ENCODE measurements around the gene CMAS.

The CMAS gene

GRCh38 chr12:22032732-22033131 is 13.3 kb upstream of the CMAS start:
- no peak for DNase-seq (ENCODE audit: low read depth, low spot score)
- no peak overlapping the region for H3K4me3 ChIP-seq (ENCODE audit: low read depth, low read length)
- ChIA-PET POLR2A (no interaction called here), CTCF (no interaction called here)
- TF ChIP-seq CTCF (IDR thresholded peaks at IDR 0.05; ENCODE audit: insufficient read depth, low read length, missing control alignments): no peak

GRCh38 chr12:22034709-22035506 is 11.1 kb upstream of the CMAS start:
- TF ChIP-seq CTCF (IDR thresholded peaks at IDR 0.05; ENCODE audit: insufficient read depth, low read length, missing control alignments): no peak
- POLR2A ChIA-PET: no interaction called here
- CTCF ChIA-PET: interaction anchor here (1.4 kb wide), 1 partner anchor 337 kb away, joined by 4 read pairs; no protein-coding TSS in a partner anchor
- no peak overlapping the region for H3K4me3 ChIP-seq (ENCODE audit: low read depth, low read length)
- DNase-seq (ENCODE audit: low read depth, low spot score): no peak

GRCh38 chr12:22037947-22038346 is 8.1 kb upstream of the CMAS start:
- TF ChIP-seq CTCF (IDR thresholded peaks at IDR 0.05; ENCODE audit: insufficient read depth, low read length, missing control alignments): no peak
- ChIA-PET CTCF (no interaction called here), POLR2A (no interaction called here)
- no peak for DNase-seq (ENCODE audit: low read depth, low spot score)
- no peak overlapping the region for H3K4me3 ChIP-seq (ENCODE audit: low read depth, low read length)

GRCh38 chr12:22038734-22039133 is 7.3 kb upstream of the CMAS start:
- no peak for TF ChIP-seq CTCF (IDR thresholded peaks at IDR 0.05; ENCODE audit: insufficient read depth, low read length, missing control alignments)
- ChIA-PET POLR2A (no interaction called here), CTCF (no interaction called here)
- H3K4me3 ChIP-seq (ENCODE audit: low read depth, low read length): no peak overlapping the region
- DNase-seq (ENCODE audit: low read depth, low spot score): no peak

GRCh38 chr12:22039361-22039760 is 6.7 kb upstream of the CMAS start:
- H3K4me3 ChIP-seq (ENCODE audit: low read depth, low read length): no peak overlapping the region
- no peak for TF ChIP-seq CTCF (IDR thresholded peaks at IDR 0.05; ENCODE audit: insufficient read depth, low read length, missing control alignments)
- ChIA-PET CTCF (no interaction called here), POLR2A (no interaction called here)
- no peak for DNase-seq (ENCODE audit: low read depth, low spot score)

GRCh38 chr12:22042976-22043669 is 2.9 kb upstream of the CMAS start:
- ChIA-PET CTCF (no interaction called here), POLR2A (no interaction called here)
- no peak overlapping the region for H3K4me3 ChIP-seq (ENCODE audit: low read depth, low read length)
- TF ChIP-seq CTCF (IDR thresholded peaks at IDR 0.05; ENCODE audit: insufficient read depth, low read length, missing control alignments): no peak
- no peak for DNase-seq (ENCODE audit: low read depth, low spot score)

Measured in AG04449 (cell line).